Smooth muscle cell (in vitro differentiated cells): ENCODE data around the gene PER3. TPM values are rescaled to one million over a fixed set of nuclear protein-coding genes. Genes with fewer than 3 reads are reported as not detected.

Source experiments
- DNase-seq: peaks from one replicate; lab custom pipeline; 2025; ENCODE audit not compliant: unreplicated experiment; lab: John Stamatoyannopoulos, UW
- H2AFZ ChIP-seq: fragments of 200-600 bp; sonication (generic); 2 replicates; pipeline ENCODE4 v1.6.0; 2016; ENCODE audit warnings: antibody characterized with exemption, low read depth, mild to moderate bottlenecking
- H3F3A ChIP-seq: fragments of 200-600 bp; sonication (generic); 2 replicates; pipeline ENCODE4 v1.6.0; 2017; ENCODE audit warnings: antibody characterized with exemption, low read depth
- H3K27ac ChIP-seq: fragments of 200-600 bp; sonication (generic); 2 replicates; pipeline ENCODE4 v1.5.1; 2016; ENCODE audit warnings: low read depth, mild to moderate bottlenecking
- H3K27me3 ChIP-seq: fragments of 200-600 bp; sonication (generic); 2 replicates; pipeline ENCODE4 v1.6.1; 2016; ENCODE audit warnings: low read depth, mild to moderate bottlenecking
- H3K36me3 ChIP-seq: fragments of 200-600 bp; sonication (generic); 2 replicates; pipeline ENCODE4 v1.5.1; 2016; ENCODE audit warnings: low read depth
- H3K4me1 ChIP-seq: fragments of 200-600 bp; sonication (generic); 2 replicates; pipeline ENCODE4 v1.5.1; 2016; ENCODE audit warnings: low read depth
- H3K4me2 ChIP-seq: fragments of 200-600 bp; sonication (generic); 2 replicates; pipeline ENCODE4 v1.6.0; 2016; ENCODE audit warnings: mild to moderate bottlenecking
- H3K4me3 ChIP-seq: fragments of 200-600 bp; sonication (generic); 2 replicates; pipeline ENCODE4 v1.5.1; 2016; ENCODE audit warnings: mild to moderate bottlenecking
- H3K79me2 ChIP-seq: fragments of 200-600 bp; sonication (generic); 2 replicates; pipeline ENCODE4 v1.6.0; 2016; ENCODE audit warnings: low read depth, mild to moderate bottlenecking
- H3K9ac ChIP-seq: fragments of 200-600 bp; sonication (generic); 2 replicates; pipeline ENCODE4 v1.6.0; 2016; ENCODE audit warnings: low read depth
- H3K9me3 ChIP-seq: fragments of 200-600 bp; sonication (generic); replicated peaks from 2 replicates; pipeline ENCODE4 v1.5.1; 2016; ENCODE audit warnings: low read depth
- H4K20me1 ChIP-seq: fragments of 200-600 bp; sonication (generic); 2 replicates; pipeline ENCODE4 v1.6.0; 2016; ENCODE audit warnings: low read depth
- WGBS: methylation state at CpG from one replicate; pipeline ENCODE4 v1.1.7; 2016; ENCODE audit warnings: low lambda C conversion rate; 5-methylcytosine and 5-hydroxymethylcytosine counted together
- polyA plus RNA-seq: library from polyadenylated mRNA; unstranded; fragments of >200 nt; fragmentation: Nextera tagmentation; extraction: Ambion mirVana; gene quantifications from 2 replicates; pipeline ENCODE4 v1.2.1, GENCODE V29; 2016
- total RNA-seq: library from RNA; depleted of rRNA; stranded (reverse); fragments of >200 nt; gene quantifications from 2 replicates; pipeline ENCODE4 v1.2.3, GENCODE V29; 2014
- TF ChIP-seq, protein P1 (sequence below): fragments of 200-600 bp; sonication (generic); IDR thresholded peaks from 2 replicates; pipeline ENCODE4 v1.5.1; 2017; ENCODE audit warnings: borderline replicate concordance, mild to moderate bottlenecking, antibody characterized with exemption; ENCODE audit not compliant: insufficient read depth, poor library complexity, severe bottlenecking

The PER3 gene
- total and polyA plus RNA-seq, 2 experiments from 2014 or later, result 5.9 to 13.2 TPM

DNA sequence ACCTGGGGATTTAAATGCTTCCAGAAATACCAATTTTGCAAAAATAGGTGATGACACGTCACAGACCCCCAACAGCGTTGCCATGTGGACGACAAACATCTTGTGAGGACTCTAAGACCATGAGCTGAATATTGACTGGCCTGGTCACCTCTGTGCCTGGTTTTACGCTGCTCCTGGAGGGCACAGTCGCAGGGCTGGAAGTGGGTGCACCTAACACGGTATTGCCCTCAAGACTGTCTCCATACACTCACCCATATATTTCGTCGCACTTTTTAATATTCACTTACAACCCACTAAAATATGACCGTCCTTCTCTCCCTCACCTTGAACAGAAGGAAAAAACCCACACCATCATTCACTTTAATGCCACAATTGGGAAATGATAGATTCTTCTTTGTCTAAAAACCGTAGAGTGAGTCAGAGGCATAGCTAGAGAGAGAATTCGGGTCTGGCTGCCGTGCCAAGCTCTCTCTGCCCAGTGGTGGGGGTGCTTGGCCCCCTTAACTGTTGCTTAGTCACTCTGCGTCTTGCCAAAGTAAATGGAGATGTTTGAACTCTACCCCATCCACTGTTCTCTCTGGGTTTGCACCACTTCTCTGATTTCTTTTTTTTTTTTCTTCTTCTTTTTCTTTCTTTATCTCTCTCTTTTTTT, 109.6 kb downstream of the PER3 start:
- Histone ChIP-seq H3K27ac (no peak overlapping the region), H3K9ac (no peak overlapping the region), H3K4me1 (no peaks in the 10 kb centered on the region), H3K4me3 (no peak overlapping the region), H3F3A (no peaks in the 10 kb centered on the region), H3K36me3 (no peaks in the 10 kb centered on the region), H4K20me1 (no peaks in the 10 kb centered on the region), H3K79me2 (no peaks in the 10 kb centered on the region), H3K4me2 (no peak overlapping the region), H3K9me3 (no peaks in the 10 kb centered on the region), H2AFZ (no peak overlapping the region), H3K27me3 (no peaks in the 10 kb centered on the region)
- TF ChIP-seq, protein P1, sequence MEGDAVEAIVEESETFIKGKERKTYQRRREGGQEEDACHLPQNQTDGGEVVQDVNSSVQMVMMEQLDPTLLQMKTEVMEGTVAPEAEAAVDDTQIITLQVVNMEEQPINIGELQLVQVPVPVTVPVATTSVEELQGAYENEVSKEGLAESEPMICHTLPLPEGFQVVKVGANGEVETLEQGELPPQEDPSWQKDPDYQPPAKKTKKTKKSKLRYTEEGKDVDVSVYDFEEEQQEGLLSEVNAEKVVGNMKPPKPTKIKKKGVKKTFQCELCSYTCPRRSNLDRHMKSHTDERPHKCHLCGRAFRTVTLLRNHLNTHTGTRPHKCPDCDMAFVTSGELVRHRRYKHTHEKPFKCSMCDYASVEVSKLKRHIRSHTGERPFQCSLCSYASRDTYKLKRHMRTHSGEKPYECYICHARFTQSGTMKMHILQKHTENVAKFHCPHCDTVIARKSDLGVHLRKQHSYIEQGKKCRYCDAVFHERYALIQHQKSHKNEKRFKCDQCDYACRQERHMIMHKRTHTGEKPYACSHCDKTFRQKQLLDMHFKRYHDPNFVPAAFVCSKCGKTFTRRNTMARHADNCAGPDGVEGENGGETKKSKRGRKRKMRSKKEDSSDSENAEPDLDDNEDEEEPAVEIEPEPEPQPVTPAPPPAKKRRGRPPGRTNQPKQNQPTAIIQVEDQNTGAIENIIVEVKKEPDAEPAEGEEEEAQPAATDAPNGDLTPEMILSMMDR, result no peak
- 90% methylated on average over 13 of the region's 13 CpGs for WGBS
- no peak for DNase-seq

Other genes with a start within 250 kb of the PER3 start
- gene VAMP3, start 13.0 kb upstream of the PER3 start, total RNA-seq, result 141 and 146 TPM in 2 replicates
- gene VAMP3, start 13.0 kb upstream of the PER3 start, polyA plus RNA-seq, result 93.0 and 97.4 TPM in 2 replicates
- gene UTS2, start 68.8 kb downstream of the PER3 start, total RNA-seq, result not detected in 2 replicates
- not detected in 2 replicates for gene UTS2, start 68.8 kb downstream of the PER3 start, polyA plus RNA-seq
- 0.09 TPM in 2 replicates for gene TNFRSF9, start 156.5 kb downstream of the PER3 start, total RNA-seq
- 0.45 and 0.59 TPM in 2 replicates for gene TNFRSF9, start 156.5 kb downstream of the PER3 start, polyA plus RNA-seq
- 177 and 179 TPM in 2 replicates for gene PARK7, start 177.4 kb downstream of the PER3 start, total RNA-seq
- 434 and 461 TPM in 2 replicates for gene PARK7, start 177.4 kb downstream of the PER3 start, polyA plus RNA-seq
- 172 and 184 TPM in 2 replicates for gene ERRFI1, start 242.0 kb downstream of the PER3 start, total RNA-seq
- gene ERRFI1, start 242.0 kb downstream of the PER3 start, polyA plus RNA-seq, result 81.6 and 90.9 TPM in 2 replicates